ENCODE results near the gene MGAT1.

GRCh38 chr5:180771839-180772238 is 30.8 kb downstream of the MGAT1 start:
- TF ChIP-seq EZH2 (IDR thresholded peaks at IDR 0.05) = no peak
- TF ChIP-seq POLR2AphosphoS5 (IDR thresholded peaks at IDR 0.05; ENCODE audit: borderline replicate concordance, low read depth, low read length) = no peak
- TF ChIP-seq FOXP2 (optimal IDR thresholded peaks at IDR 0.05; ENCODE audit: control extremely low read depth, extremely low read length, insufficient read depth) = no peak

All from SK-N-MC (cell line).